IgD-negative memory B cell (primary cell): ENCODE measurements around the gene MARCHF3. TPM values are rescaled to one million over a fixed set of nuclear protein-coding genes. Genes with fewer than 3 reads are reported as not detected.
A peak's percentile ranks its signal among the peaks of the same experiment; 100 is the strongest.

Source experiments
- H3K27ac Mint-ChIP-seq, 3 donors: one replicate each; pipeline ENCODE4 v1.8.0; 2020 to 2022; ENCODE audit warnings: mild to moderate bottlenecking in 3 of 3, mixed read lengths in 3 of 3, moderate library complexity in 1 of 3
- H3K27me3 Mint-ChIP-seq: one replicate; pipeline ENCODE4 v1.8.0; 2021; ENCODE audit warnings: mixed read lengths
- H3K36me3 Mint-ChIP-seq: one replicate; pipeline ENCODE4 v1.8.0; 2020; ENCODE audit warnings: mild to moderate bottlenecking, mixed read lengths
- H3K4me1 Mint-ChIP-seq, 3 donors: one replicate each; pipeline ENCODE4 v1.8.0; 2020 to 2022; ENCODE audit warnings: mixed read lengths in 3 of 3, mild to moderate bottlenecking in 1 of 3
- H3K4me3 Mint-ChIP-seq, 4 donors: one replicate each; pipeline ENCODE4 v1.8.0; 2020 to 2022; ENCODE audit warnings: mild to moderate bottlenecking in 4 of 4, mixed read lengths in 4 of 4, moderate library complexity in 3 of 4
- H3K9me3 Mint-ChIP-seq, 3 donors: one replicate each; pipeline ENCODE4 v1.8.0; 2020 to 2021; ENCODE audit warnings: mixed read lengths in 3 of 3, mild to moderate bottlenecking in 1 of 3
- polyA plus RNA-seq: library from polyadenylated mRNA; unstranded; fragments of 300-500 nt; fragmentation: Illumina TruSeq; gene quantifications from one replicate; pipeline ENCODE4 v1.2.3, GENCODE V29; 2021

The MARCHF3 gene
- polyA plus RNA-seq, 1 donor from 2014 or later, result 31.7 TPM

DNA sequence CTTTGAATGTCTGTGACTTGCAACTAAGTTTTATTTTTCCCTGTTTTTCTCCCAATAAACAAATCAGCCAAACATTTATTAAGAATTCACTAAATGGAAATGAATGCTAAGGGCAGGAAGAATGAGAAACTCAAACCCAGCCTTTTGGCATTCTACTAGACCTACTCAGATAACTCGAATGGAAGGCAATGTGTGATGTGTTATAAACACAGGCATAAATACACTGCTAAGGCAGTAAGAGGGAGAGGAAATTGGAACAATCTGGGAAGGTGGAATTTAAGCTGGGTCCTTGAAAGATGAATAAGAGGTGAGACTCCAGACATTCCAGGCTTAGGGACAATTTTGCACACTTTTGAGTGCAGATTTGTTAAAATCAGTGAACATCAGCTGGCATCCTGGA lies 34.7 kb downstream of the MARCHF3 start:
- Mint-ChIP-seq H3K9me3 (peaks cover 0 to 3% (median 2%) of the 10 kb centered on the region in 3 donors), H3K27me3 (no peaks in the 10 kb centered on the region), H3K4me1 (peaks cover 22 to 66% (median 60%) of the 10 kb centered on the region in 3 donors), H3K4me3 (no peak overlapping the region), H3K36me3 (peaks cover 4% of the 10 kb centered on the region), H3K27ac (peak overlapping the region in 1 of 3 donors; percentile 19)

DNA sequence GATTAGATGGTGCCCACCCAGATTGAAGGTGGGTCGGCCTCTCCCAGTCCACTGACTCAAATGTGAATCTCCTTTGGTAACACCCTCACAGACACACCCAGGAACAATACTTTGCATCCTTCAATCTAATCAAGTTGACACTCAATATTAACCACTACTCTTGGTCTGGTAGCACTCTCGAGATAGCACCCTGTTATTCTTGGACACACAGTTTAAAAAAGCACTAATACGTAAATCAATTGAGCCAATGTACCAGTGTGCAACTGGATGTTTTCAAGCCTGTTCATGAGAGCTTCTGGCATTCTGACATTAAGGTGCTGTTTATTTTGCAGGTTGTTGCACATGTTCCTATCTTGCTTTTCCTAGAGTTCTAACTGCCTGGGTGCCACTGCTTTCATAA lies 35.3 kb downstream of the MARCHF3 start:
- peaks cover under 1% of the 10 kb centered on the region for H3K36me3 Mint-ChIP-seq
- peak overlapping the region in 1 of 4 donors; percentile 4 for H3K4me3 Mint-ChIP-seq
- H3K27ac Mint-ChIP-seq, result peak overlapping the region in 1 of 3 donors; percentile 19
- H3K4me1 Mint-ChIP-seq, result peaks cover 24 to 66% (median 63%) of the 10 kb centered on the region in 3 donors
- H3K27me3 Mint-ChIP-seq, result no peaks in the 10 kb centered on the region
- H3K9me3 Mint-ChIP-seq, result peaks cover 0 to 3% (median 2%) of the 10 kb centered on the region in 3 donors

DNA sequence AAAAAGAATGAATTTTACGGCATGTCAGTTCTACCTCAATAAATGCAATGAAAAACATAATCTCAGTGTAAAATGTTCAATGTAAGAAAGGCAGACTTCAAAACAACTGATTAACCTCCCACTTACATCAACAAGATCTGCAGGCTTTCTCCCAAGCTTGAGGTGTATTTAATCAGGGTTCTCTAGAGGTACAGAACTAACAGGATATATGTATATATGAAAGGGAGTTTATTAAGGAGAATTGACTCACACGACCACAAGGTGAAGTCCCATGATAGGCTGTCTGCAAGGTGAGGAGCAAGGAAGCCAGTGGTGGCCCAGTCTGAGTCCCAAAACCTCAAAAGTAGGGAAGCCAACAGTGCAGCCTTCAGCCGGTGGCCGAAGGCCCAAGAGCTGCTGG lies 35.9 kb downstream of the MARCHF3 start:
- H3K27me3 Mint-ChIP-seq, result no peaks in the 10 kb centered on the region
- H3K9me3 Mint-ChIP-seq, result peaks cover 0 to 3% (median 2%) of the 10 kb centered on the region in 3 donors
- no peak overlapping the region for H3K4me3 Mint-ChIP-seq
- no peaks in the 10 kb centered on the region for H3K36me3 Mint-ChIP-seq
- H3K4me1 Mint-ChIP-seq, result peaks cover 25 to 65% (median 60%) of the 10 kb centered on the region in 3 donors
- H3K27ac Mint-ChIP-seq, result no peak overlapping the region

DNA sequence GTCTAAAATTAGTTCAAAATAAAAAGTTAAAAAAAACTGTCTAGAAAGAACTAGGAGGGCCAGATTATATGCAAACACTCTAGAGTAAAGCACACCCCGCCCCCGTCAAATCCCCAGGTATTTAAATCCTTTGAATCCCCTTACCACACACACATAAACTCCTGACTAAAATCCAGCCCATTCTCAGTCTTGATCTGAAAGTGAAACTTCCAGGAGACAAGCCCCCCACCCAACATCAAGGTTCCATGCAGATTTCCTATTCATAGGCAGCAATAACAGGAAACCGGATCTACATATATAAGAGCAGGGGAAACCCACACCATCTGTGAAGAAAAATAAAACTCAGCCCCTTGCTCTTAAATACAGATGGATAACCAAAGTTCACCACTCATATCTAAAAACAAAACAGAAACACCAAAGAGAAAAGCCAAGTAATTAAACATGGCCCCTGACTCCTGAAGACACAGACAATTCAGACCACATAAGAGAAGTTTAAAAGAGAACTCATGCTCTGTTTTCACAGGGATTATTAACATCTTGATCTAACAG lies 42.3 kb downstream of the MARCHF3 start:
- Mint-ChIP-seq H3K36me3 (no peaks in the 10 kb centered on the region), H3K4me3 (peak overlapping the region; percentile 76 to 87 (median 77)), H3K27ac (peak overlapping the region; percentile 76 to 98 (median 91)), H3K9me3 (peaks cover 0 to 3% (median 2%) of the 10 kb centered on the region in 3 donors), H3K4me1 (peaks cover 42 to 64% (median 49%) of the 10 kb centered on the region in 3 donors), H3K27me3 (peaks cover 2% of the 10 kb centered on the region)

DNA sequence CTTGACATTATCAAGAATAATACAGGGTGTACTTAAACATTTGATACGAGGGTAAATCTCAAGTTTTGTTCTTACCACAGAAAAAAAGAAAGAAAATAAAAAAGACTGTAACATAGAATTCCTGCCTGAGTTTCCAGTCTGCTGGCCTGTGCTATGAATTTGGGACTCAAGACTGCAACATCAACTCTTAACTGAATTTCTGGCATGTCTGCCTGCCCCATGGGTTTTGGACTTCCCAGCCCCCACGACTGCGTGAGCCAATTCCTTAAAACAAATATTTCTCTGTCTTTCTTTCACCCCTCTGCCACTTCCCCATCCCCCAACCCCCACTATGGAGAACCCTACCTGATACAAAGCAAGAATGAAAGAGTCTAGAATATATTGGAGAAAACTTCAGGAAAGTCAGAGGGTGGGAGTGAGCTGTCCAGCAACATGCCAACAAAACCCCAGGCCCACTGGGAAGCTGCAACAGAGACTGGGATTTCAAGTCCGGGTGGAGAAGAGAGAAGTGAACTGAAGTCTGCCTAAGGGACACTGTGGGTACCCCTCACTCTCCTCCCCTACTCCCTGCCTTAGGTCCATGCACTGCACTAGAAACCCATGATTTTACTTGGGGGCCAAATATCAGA lies 43.0 kb downstream of the MARCHF3 start:
- H3K4me3 Mint-ChIP-seq, result peak overlapping the region; percentile 76 to 87 (median 77)
- peaks cover 2% of the 10 kb centered on the region for H3K27me3 Mint-ChIP-seq
- peaks cover 0 to 2% (median 0%) of the 10 kb centered on the region in 3 donors for H3K9me3 Mint-ChIP-seq
- H3K36me3 Mint-ChIP-seq, result no peaks in the 10 kb centered on the region
- H3K27ac Mint-ChIP-seq, result peak overlapping the region; percentile 76 to 98 (median 91)
- peaks cover 43 to 68% (median 52%) of the 10 kb centered on the region in 3 donors for H3K4me1 Mint-ChIP-seq

DNA sequence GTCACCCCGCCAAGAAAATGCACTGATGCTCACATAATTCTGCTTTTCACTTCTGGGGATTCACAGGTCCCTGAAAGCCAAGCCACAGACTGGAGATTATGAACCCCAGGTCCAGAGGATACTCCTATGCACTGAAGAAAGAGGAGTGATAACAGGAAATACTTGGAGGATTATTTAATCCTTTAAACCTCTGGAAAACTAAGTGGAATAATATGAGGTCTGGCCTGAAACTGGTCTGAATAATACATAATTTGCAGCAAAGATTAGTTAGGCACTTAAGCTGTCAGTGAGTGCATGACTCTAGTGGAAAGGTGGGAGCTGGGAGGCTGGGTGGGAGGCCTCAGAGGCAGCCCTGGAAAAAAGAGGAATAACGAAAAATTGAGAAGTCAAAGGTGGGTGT lies 45.7 kb downstream of the MARCHF3 start:
- Mint-ChIP-seq H3K27ac (peak overlapping the region; percentile 1 to 43 (median 28)), H3K9me3 (no peaks in the 10 kb centered on the region), H3K4me1 (peaks cover 37 to 75% (median 68%) of the 10 kb centered on the region in 3 donors), H3K36me3 (peaks cover 3% of the 10 kb centered on the region), H3K4me3 (peak overlapping the region in 1 of 4 donors; percentile 18), H3K27me3 (peaks cover 2% of the 10 kb centered on the region)

DNA sequence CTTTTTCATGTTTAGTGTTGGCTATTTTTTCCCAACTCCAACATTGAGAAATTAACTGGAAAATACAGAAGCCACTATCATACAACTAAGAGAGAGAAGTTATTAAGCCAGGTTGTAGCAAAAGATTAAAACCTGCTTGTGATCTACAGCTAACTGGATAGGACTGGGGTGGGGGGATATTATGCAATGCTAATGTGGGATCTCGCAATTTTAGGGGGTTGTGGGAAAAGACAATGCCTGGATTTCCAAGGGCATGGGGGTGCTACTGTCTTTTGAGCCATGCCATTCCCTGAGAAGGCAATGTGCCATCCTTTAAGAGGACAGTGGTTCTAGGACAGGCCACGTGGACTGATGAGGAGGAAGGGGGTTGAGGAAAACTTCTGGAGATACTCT lies 46.5 kb downstream of the MARCHF3 start:
- H3K4me1 Mint-ChIP-seq, result peaks cover 31 to 73% (median 71%) of the 10 kb centered on the region in 3 donors

DNA sequence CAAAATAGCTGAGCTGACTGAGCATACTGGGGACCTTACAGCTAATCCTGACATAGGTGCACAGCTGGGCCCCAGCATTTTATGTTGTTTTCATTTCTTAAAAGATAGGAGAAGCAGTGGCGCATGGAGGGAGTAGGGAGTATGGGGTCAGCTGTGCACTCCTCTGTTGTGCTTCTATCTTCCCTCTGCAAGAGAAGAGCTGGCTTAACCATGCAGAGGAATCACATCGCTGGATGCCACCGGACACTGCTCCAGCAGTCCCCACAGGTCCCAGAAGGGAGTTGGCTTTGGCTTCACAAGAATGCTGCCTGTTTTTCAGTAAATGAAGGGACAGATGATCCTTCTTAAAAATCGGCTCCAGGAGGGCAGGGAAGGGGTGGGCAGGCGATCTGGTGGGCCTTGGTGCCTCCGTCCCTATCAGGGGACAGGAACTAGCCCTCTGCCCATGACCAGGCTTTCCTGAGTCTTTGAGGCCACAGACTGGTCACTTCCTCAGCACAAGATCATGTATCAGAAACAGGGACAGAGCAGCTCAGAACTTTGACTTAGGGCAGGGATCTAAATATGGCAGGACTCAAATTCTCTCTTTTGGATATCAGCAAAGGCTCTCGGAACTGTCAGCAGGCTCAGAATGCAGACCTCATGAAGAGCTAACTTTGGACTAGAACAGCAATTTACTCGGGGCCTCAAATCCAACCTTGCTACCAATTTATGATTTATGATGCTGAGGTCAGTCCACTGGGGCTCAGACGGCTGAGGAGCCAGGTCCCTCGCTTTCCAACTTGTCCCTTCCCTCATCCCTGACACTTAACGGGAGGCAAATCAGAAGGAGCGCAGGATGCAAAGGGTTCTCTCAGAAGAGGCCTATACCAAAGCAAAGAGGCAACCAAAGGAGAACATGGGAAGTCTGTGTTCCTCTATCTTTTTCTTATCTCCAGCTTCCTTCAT lies 47.2 kb downstream of the MARCHF3 start:
- Mint-ChIP-seq H3K4me1 (peaks cover 27 to 74% (median 70%) of the 10 kb centered on the region in 3 donors), H3K27ac (peak overlapping the region in 2 of 3 donors; percentile 41 to 79), H3K27me3 (peaks cover 2% of the 10 kb centered on the region), H3K9me3 (no peaks in the 10 kb centered on the region), H3K36me3 (peaks cover 3% of the 10 kb centered on the region), H3K4me3 (peak overlapping the region in 1 of 4 donors; percentile 30)

More for the DNA sequence above, 46.5 kb downstream of the MARCHF3 start:
- Mint-ChIP-seq H3K27ac (peak overlapping the region in 2 of 3 donors; percentile 28 to 79), H3K36me3 (peaks cover 3% of the 10 kb centered on the region), H3K4me3 (peak overlapping the region in 1 of 4 donors; percentile 7), H3K27me3 (peaks cover 2% of the 10 kb centered on the region), H3K9me3 (no peaks in the 10 kb centered on the region)

DNA sequence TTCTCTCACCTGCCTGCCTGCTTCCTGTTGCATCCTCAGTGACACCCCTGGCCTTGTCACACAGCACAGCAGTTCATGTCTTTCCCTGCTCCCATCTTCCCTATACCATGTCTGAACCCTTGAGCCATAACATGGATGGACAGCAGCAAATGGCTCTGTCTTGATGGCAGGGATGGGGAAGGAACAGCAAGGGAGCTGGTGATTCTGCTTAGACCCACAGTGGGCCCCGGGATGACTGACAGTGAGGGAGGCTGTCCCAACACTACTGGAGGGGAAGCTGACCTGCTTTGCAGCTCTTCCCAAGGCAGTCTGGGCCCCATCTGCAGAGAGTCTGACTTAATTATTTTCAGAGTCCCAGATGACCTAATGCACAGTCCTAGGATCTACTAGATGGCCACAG lies 48.2 kb downstream of the MARCHF3 start:
- peaks cover 17 to 74% (median 67%) of the 10 kb centered on the region in 3 donors for H3K4me1 Mint-ChIP-seq
- no peaks in the 10 kb centered on the region for H3K9me3 Mint-ChIP-seq
- H3K27ac Mint-ChIP-seq, result peak overlapping the region; percentile 65 to 79 (median 76)
- H3K4me3 Mint-ChIP-seq, result peak overlapping the region in 1 of 4 donors; percentile 11
- H3K36me3 Mint-ChIP-seq, result peaks cover 3% of the 10 kb centered on the region
- H3K27me3 Mint-ChIP-seq, result peaks cover 2% of the 10 kb centered on the region

DNA sequence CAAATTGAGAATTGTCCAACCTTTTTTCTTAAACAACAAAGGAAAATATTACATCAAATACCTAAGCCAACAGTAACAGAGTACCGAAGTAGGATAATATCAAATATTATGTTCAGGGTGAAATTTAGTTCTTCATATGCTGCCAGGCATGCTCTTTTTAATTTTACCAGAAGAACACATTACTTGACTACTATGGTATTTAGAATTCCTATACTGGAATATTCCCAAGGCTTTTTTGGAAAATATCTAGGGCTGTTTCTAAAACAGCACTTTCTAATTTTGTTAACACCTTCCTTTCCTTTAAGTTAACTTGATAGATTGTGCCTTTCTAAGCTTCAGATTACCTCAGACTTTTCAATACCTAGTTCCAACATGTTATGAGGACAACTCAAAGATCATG lies 48.7 kb downstream of the MARCHF3 start:
- Mint-ChIP-seq H3K4me3 (peak overlapping the region in 1 of 4 donors; percentile 11), H3K27ac (peak overlapping the region; percentile 65 to 79 (median 76)), H3K36me3 (peaks cover 3% of the 10 kb centered on the region), H3K27me3 (peaks cover 2% of the 10 kb centered on the region), H3K9me3 (no peaks in the 10 kb centered on the region), H3K4me1 (peaks cover 17 to 74% (median 65%) of the 10 kb centered on the region in 3 donors)

DNA sequence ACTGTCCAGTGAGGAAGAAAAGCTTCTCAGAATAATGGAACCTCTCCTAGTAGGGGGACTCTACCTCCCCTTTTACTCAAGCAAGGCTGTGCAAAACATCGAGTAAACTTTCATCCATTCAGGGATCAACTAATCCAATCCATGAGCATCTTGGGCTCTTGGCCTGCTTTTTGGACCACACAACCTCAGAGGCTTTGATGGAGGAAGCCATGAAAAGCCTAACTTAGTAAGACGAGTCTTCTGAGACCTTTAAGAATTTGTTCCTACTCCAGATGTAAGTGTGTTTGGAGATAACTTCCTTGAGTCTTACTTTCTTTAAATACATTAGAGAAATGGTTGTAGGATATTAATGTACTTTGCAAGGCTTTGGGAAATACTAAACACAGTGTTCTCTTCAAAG lies 49.1 kb downstream of the MARCHF3 start:
- Mint-ChIP-seq H3K4me1 (peaks cover 20 to 76% (median 66%) of the 10 kb centered on the region in 3 donors), H3K4me3 (no peak overlapping the region), H3K27ac (peak overlapping the region in 1 of 3 donors; percentile 79), H3K9me3 (no peaks in the 10 kb centered on the region), H3K27me3 (peaks cover 2% of the 10 kb centered on the region), H3K36me3 (peaks cover 3% of the 10 kb centered on the region)

- no peaks in the 10 kb centered on the region for H3K9me3 Mint-ChIP-seq
- H3K4me1 Mint-ChIP-seq, result peaks cover 26 to 73% (median 58%) of the 10 kb centered on the region in 3 donors
- peaks cover 3% of the 10 kb centered on the region for H3K36me3 Mint-ChIP-seq
- peak overlapping the region in 2 of 3 donors; percentile 14 to 58 for H3K27ac Mint-ChIP-seq
- no peaks in the 10 kb centered on the region for H3K27me3 Mint-ChIP-seq
- no peak overlapping the region for H3K4me3 Mint-ChIP-seq
Observed at GRCh38 chr5:126978258-126978657, 52.1 kb downstream of the MARCHF3 start.

DNA sequence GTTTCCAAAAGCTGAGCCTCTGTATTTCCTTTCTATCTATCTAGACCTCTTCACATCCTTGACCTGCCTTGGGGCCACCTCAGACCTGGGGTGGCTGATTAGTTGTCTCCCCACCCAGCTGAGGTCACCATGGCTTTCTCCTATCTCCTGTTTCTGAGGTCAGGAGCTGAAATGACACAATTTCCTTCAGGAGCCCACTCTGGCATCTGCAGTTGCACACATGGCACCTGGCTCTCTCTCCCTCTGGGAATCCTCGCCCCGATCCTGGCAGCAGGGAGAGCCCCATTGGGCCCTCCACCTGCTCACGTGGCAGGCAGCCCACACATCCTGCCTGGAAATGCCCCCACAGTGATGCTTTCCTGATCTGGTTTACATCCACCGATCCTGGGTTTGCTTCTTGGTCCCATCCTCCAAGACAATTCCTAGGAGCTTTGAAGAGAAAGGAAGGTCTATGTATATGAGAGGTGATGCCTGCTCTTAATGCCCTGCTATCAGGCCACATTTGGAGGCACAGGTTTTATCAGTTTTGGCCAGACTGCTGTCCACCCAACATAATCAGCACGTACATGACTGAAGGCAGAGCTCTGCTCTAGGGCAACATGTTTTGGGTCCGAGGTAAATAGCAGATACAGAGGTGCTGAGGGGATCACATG lies 53.7 kb downstream of the MARCHF3 start:
- peak overlapping the region; percentile 80 to 84 (median 83) for H3K27ac Mint-ChIP-seq

GRCh38 chr5:126975796-126976195 lies 54.6 kb downstream of the MARCHF3 start:
- no peaks in the 10 kb centered on the region for H3K27me3 Mint-ChIP-seq
- H3K4me3 Mint-ChIP-seq, result no peak overlapping the region
- no peaks in the 10 kb centered on the region for H3K9me3 Mint-ChIP-seq
- peaks cover 39 to 70% (median 57%) of the 10 kb centered on the region in 3 donors for H3K4me1 Mint-ChIP-seq
- H3K27ac Mint-ChIP-seq, result peak overlapping the region in 2 of 3 donors; percentile 1 to 84
- H3K36me3 Mint-ChIP-seq, result peaks cover 3% of the 10 kb centered on the region

More for the DNA sequence above, 53.7 kb downstream of the MARCHF3 start:
- Mint-ChIP-seq H3K36me3 (peaks cover 3% of the 10 kb centered on the region), H3K27me3 (no peaks in the 10 kb centered on the region), H3K4me3 (peak overlapping the region in 2 of 4 donors; percentile 5 to 40), H3K9me3 (no peaks in the 10 kb centered on the region), H3K4me1 (peaks cover 34 to 73% (median 58%) of the 10 kb centered on the region in 3 donors)
